Lung microvascular endothelial cell (primary cell): Measurements from ENCODE around the gene MYB. TPM values are rescaled to one million over a fixed set of nuclear protein-coding genes. Genes with fewer than 3 reads are reported as not detected.
"Not testable (repeated sequence)": the region's sequence is repeated elsewhere in the genome, so short reads cannot be mapped to it uniquely, and the experiment has no call there.

Experiments used
- DNase-seq, 2 donors: peaks; one replicate each; pipeline versions ENCODE4 v3.0.0 to v3.0.0-alpha.2; 2010; ENCODE audit warnings: low read depth in 2 of 2
- total RNA-seq: library from RNA; depleted of rRNA; stranded (reverse); fragments of >200 nt; gene quantifications from 2 replicates; pipeline ENCODE4 v1.2.1, GENCODE V29; 2014

MYB gene
- total RNA-seq, 1 donor from 2014 or later, result not detected

GRCh38 chr6:135221042-135221441 lies 39.9 kb downstream of the MYB start:
- no peak for DNase-seq

GRCh38 chr6:135221505-135221904 lies 40.4 kb downstream of the MYB start:
- no peak for DNase-seq

- DNase-seq, result no peak
These were observed 41.5 kb downstream of the MYB start for GRCh38 chr6:135222623-135223022.

GRCh38 chr6:135224037-135224647 lies 43.0 kb downstream of the MYB start:
- DNase-seq, result no peak

- no peak for DNase-seq
These were observed 44.8 kb downstream of the MYB start for GRCh38 chr6:135225911-135226310.

GRCh38 chr6:135226537-135226936 lies 45.4 kb downstream of the MYB start:
- no peak for DNase-seq

- no peak for DNase-seq
These were observed 46.2 kb downstream of the MYB start for GRCh38 chr6:135227349-135227748.

GRCh38 chr6:135227758-135228157 lies 46.6 kb downstream of the MYB start:
- DNase-seq, result no peak

GRCh38 chr6:135228486-135228885 lies 47.4 kb downstream of the MYB start:
- no peak for DNase-seq

GRCh38 chr6:135229996-135230395 lies 48.9 kb downstream of the MYB start:
- DNase-seq, result no peak

- no peak for DNase-seq
These were observed 49.8 kb downstream of the MYB start for GRCh38 chr6:135230711-135231468.

GRCh38 chr6:135231469-135231844 lies 50.3 kb downstream of the MYB start:
- no peak for DNase-seq

GRCh38 chr6:135233686-135234491 lies 52.8 kb downstream of the MYB start:
- no peak for DNase-seq

- DNase-seq, result no peak
These were observed 53.3 kb downstream of the MYB start for GRCh38 chr6:135234492-135234780.

- no peak for DNase-seq
These were observed 54.6 kb downstream of the MYB start for GRCh38 chr6:135235716-135236115.

GRCh38 chr6:135236319-135236718 lies 55.2 kb downstream of the MYB start:
- DNase-seq, result no peak

- DNase-seq, result no peak
These were observed 55.6 kb downstream of the MYB start for GRCh38 chr6:135236732-135237131.

- no peak for DNase-seq
These were observed 59.6 kb downstream of the MYB start for GRCh38 chr6:135240711-135241110.

GRCh38 chr6:135243871-135244796 lies 63.0 kb downstream of the MYB start:
- DNase-seq, result peak in 1 of 2 donors; percentile 3

GRCh38 chr6:135244805-135245204 lies 63.7 kb downstream of the MYB start:
- no peak for DNase-seq

- not testable (repeated sequence) for DNase-seq
These were observed 65.4 kb downstream of the MYB start for GRCh38 chr6:135246412-135247012.
